Measurements from ENCODE around the gene FCN2.

Gene FCN2

GRCh38 chr9:134933076-134933659 is 52.6 kb downstream of the FCN2 start:
- no peak overlapping the region for H3K4ac ChIP-seq (ENCODE audit: low read depth, low read length)
- H2BK120ac ChIP-seq (ENCODE audit: insufficient read depth, low read length, poor library complexity): no peak overlapping the region
- peaks cover under 1% of the 10 kb centered on the region for H3K9me3 ChIP-seq (ENCODE audit: insufficient read depth, low read depth, low read length)
- no peak overlapping the region for H3K27ac ChIP-seq (ENCODE audit: low read depth, low read length)
- H3K79me2 ChIP-seq (ENCODE audit: control insufficient read depth, insufficient read depth, low read length, poor library complexity): no peaks in the 10 kb centered on the region
- H2AFZ ChIP-seq (ENCODE audit: insufficient read depth, low read length, poor library complexity): no peak overlapping the region
- DNase-seq: no peak
- no peak overlapping the region for H3K4me2 ChIP-seq (ENCODE audit: low read length)
- H3K23ac ChIP-seq (ENCODE audit: low read length): no peak overlapping the region
- no peak overlapping the region for H2AK5ac ChIP-seq (ENCODE audit: low read length)
- no peaks in the 10 kb centered on the region for H3K4me1 ChIP-seq (ENCODE audit: control insufficient read depth in 1 of 2, insufficient read depth in 2 of 2, low read length in 2 of 2)
- no peak overlapping the region for H3K14ac ChIP-seq (ENCODE audit: low read length)
- H3K18ac ChIP-seq (ENCODE audit: low read length): no peak overlapping the region
- no peak overlapping the region for H3K4me3 ChIP-seq (ENCODE audit: low read depth, low read length)
- no peak overlapping the region for H4K12ac ChIP-seq (ENCODE audit: low read depth, low read length)
- no peak overlapping the region for H2BK5ac ChIP-seq (ENCODE audit: low read depth, low read length, poor library complexity)
- no peak overlapping the region for H3K9ac ChIP-seq (ENCODE audit: low read length)
- no CpG with 5 or more reads among the region's 10 CpGs for WGBS (ENCODE audit: extremely low coverage, insufficient coverage, insufficient read length)
- no peaks in the 10 kb centered on the region for H3K79me1 ChIP-seq (ENCODE audit: low read length)
- no peak overlapping the region for H4K8ac ChIP-seq (ENCODE audit: low read depth, low read length)
- H2BK12ac ChIP-seq (ENCODE audit: low read length): no peak overlapping the region
- H3K36me3 ChIP-seq (ENCODE audit: control insufficient read depth in 1 of 2, insufficient read depth in 2 of 2, low read length in 2 of 2): no peaks in the 10 kb centered on the region
- H3K27me3 ChIP-seq (ENCODE audit: insufficient read depth, low read length): no peaks in the 10 kb centered on the region
- H4K91ac ChIP-seq (ENCODE audit: low read depth, low read length): no peak overlapping the region

GRCh38 chr9:134935056-134935640 is 54.5 kb downstream of the FCN2 start:
- Histone ChIP-seq H2BK5ac (ENCODE audit: low read depth, low read length, poor library complexity) (no peak overlapping the region), H3K27me3 (ENCODE audit: insufficient read depth, low read length) (no peaks in the 10 kb centered on the region), H3K23ac (ENCODE audit: low read length) (no peak overlapping the region), H2BK12ac (ENCODE audit: low read length) (no peak overlapping the region), H3K4me2 (ENCODE audit: low read length) (no peak overlapping the region), H4K12ac (ENCODE audit: low read depth, low read length) (no peak overlapping the region), H3K9me3 (ENCODE audit: insufficient read depth, low read depth, low read length) (peaks cover 4% of the 10 kb centered on the region), H3K14ac (ENCODE audit: low read length) (no peak overlapping the region), H4K91ac (ENCODE audit: low read depth, low read length) (no peak overlapping the region), H4K8ac (ENCODE audit: low read depth, low read length) (no peak overlapping the region), H3K79me2 (ENCODE audit: control insufficient read depth, insufficient read depth, low read length, poor library complexity) (no peaks in the 10 kb centered on the region), H3K27ac (ENCODE audit: low read depth, low read length) (no peak overlapping the region), H2AFZ (ENCODE audit: insufficient read depth, low read length, poor library complexity) (no peak overlapping the region), H3K36me3 (ENCODE audit: control insufficient read depth in 1 of 2, insufficient read depth in 2 of 2, low read length in 2 of 2) (no peaks in the 10 kb centered on the region), H3K4me1 (ENCODE audit: control insufficient read depth in 1 of 2, insufficient read depth in 2 of 2, low read length in 2 of 2) (no peaks in the 10 kb centered on the region), H3K18ac (ENCODE audit: low read length) (no peak overlapping the region), H2AK5ac (ENCODE audit: low read length) (no peak overlapping the region), H3K79me1 (ENCODE audit: low read length) (no peaks in the 10 kb centered on the region), H3K4ac (ENCODE audit: low read depth, low read length) (no peak overlapping the region), H3K4me3 (ENCODE audit: low read depth, low read length) (no peak overlapping the region), H3K9ac (ENCODE audit: low read length) (no peak overlapping the region), H2BK120ac (ENCODE audit: insufficient read depth, low read length, poor library complexity) (no peak overlapping the region)
- WGBS (ENCODE audit: extremely low coverage, insufficient coverage, insufficient read length): no CpG with 5 or more reads among the region's 17 CpGs
- no peak for DNase-seq

- H3K23ac ChIP-seq (ENCODE audit: low read length): no peak overlapping the region
- H3K36me3 ChIP-seq (ENCODE audit: control insufficient read depth in 1 of 2, insufficient read depth in 2 of 2, low read length in 2 of 2): no peaks in the 10 kb centered on the region
- no peak overlapping the region for H4K8ac ChIP-seq (ENCODE audit: low read depth, low read length)
- H2BK120ac ChIP-seq (ENCODE audit: insufficient read depth, low read length, poor library complexity): no peak overlapping the region
- no peaks in the 10 kb centered on the region for H3K4me1 ChIP-seq (ENCODE audit: control insufficient read depth in 1 of 2, insufficient read depth in 2 of 2, low read length in 2 of 2)
- no peak overlapping the region for H2AFZ ChIP-seq (ENCODE audit: insufficient read depth, low read length, poor library complexity)
- DNase-seq: no peak
- H3K4me2 ChIP-seq (ENCODE audit: low read length): no peak overlapping the region
- no peaks in the 10 kb centered on the region for H3K27me3 ChIP-seq (ENCODE audit: insufficient read depth, low read length)
- peaks cover 4% of the 10 kb centered on the region for H3K9me3 ChIP-seq (ENCODE audit: insufficient read depth, low read depth, low read length)
- no peak overlapping the region for H4K12ac ChIP-seq (ENCODE audit: low read depth, low read length)
- no peak overlapping the region for H4K91ac ChIP-seq (ENCODE audit: low read depth, low read length)
- H2AK5ac ChIP-seq (ENCODE audit: low read length): no peak overlapping the region
- no peak overlapping the region for H2BK5ac ChIP-seq (ENCODE audit: low read depth, low read length, poor library complexity)
- H3K79me2 ChIP-seq (ENCODE audit: control insufficient read depth, insufficient read depth, low read length, poor library complexity): no peaks in the 10 kb centered on the region
- no peak overlapping the region for H2BK12ac ChIP-seq (ENCODE audit: low read length)
- WGBS (ENCODE audit: extremely low coverage, insufficient coverage, insufficient read length): no CpG with 5 or more reads among the region's 27 CpGs
- no peak overlapping the region for H3K14ac ChIP-seq (ENCODE audit: low read length)
- no peak overlapping the region for H3K27ac ChIP-seq (ENCODE audit: low read depth, low read length)
- H3K9ac ChIP-seq (ENCODE audit: low read length): no peak overlapping the region
- no peak overlapping the region for H3K4me3 ChIP-seq (ENCODE audit: low read depth, low read length)
- no peak overlapping the region for H3K18ac ChIP-seq (ENCODE audit: low read length)
- H3K79me1 ChIP-seq (ENCODE audit: low read length): no peaks in the 10 kb centered on the region
- H3K4ac ChIP-seq (ENCODE audit: low read depth, low read length): no peak overlapping the region
Observed at GRCh38 chr9:134935701-134936345, 55.2 kb downstream of the FCN2 start.

GRCh38 chr9:134936346-134937163 is 55.9 kb downstream of the FCN2 start:
- H3K27me3 ChIP-seq (ENCODE audit: insufficient read depth, low read length): no peaks in the 10 kb centered on the region
- no peak overlapping the region for H2BK12ac ChIP-seq (ENCODE audit: low read length)
- no peak overlapping the region for H2BK120ac ChIP-seq (ENCODE audit: insufficient read depth, low read length, poor library complexity)
- no peak overlapping the region for H3K18ac ChIP-seq (ENCODE audit: low read length)
- peak in 1 of 2 donors; percentile 36 for DNase-seq
- H3K79me2 ChIP-seq (ENCODE audit: control insufficient read depth, insufficient read depth, low read length, poor library complexity): no peaks in the 10 kb centered on the region
- no peak overlapping the region for H4K12ac ChIP-seq (ENCODE audit: low read depth, low read length)
- WGBS (ENCODE audit: extremely low coverage, insufficient coverage, insufficient read length): no CpG with 5 or more reads among the region's 13 CpGs
- H3K36me3 ChIP-seq (ENCODE audit: control insufficient read depth in 1 of 2, insufficient read depth in 2 of 2, low read length in 2 of 2): no peaks in the 10 kb centered on the region
- no peaks in the 10 kb centered on the region for H3K79me1 ChIP-seq (ENCODE audit: low read length)
- no peak overlapping the region for H3K23ac ChIP-seq (ENCODE audit: low read length)
- H3K4me1 ChIP-seq (ENCODE audit: control insufficient read depth in 1 of 2, insufficient read depth in 2 of 2, low read length in 2 of 2): no peaks in the 10 kb centered on the region
- peaks cover 4% of the 10 kb centered on the region for H3K9me3 ChIP-seq (ENCODE audit: insufficient read depth, low read depth, low read length)
- H3K27ac ChIP-seq (ENCODE audit: low read depth, low read length): no peak overlapping the region
- H3K4ac ChIP-seq (ENCODE audit: low read depth, low read length): no peak overlapping the region
- no peak overlapping the region for H3K9ac ChIP-seq (ENCODE audit: low read length)
- H2BK5ac ChIP-seq (ENCODE audit: low read depth, low read length, poor library complexity): no peak overlapping the region
- no peak overlapping the region for H4K8ac ChIP-seq (ENCODE audit: low read depth, low read length)
- no peak overlapping the region for H2AK5ac ChIP-seq (ENCODE audit: low read length)
- no peak overlapping the region for H3K4me3 ChIP-seq (ENCODE audit: low read depth, low read length)
- H2AFZ ChIP-seq (ENCODE audit: insufficient read depth, low read length, poor library complexity): no peak overlapping the region
- no peak overlapping the region for H3K4me2 ChIP-seq (ENCODE audit: low read length)
- no peak overlapping the region for H4K91ac ChIP-seq (ENCODE audit: low read depth, low read length)
- no peak overlapping the region for H3K14ac ChIP-seq (ENCODE audit: low read length)
